ENCODE results near the gene TMEM131.

GRCh38 chr2:97742381-97742847, 253.3 kb downstream of the TMEM131 start:
- TF ChIP-seq POLR2A (IDR thresholded peaks at IDR 0.05) = no peak
- TF ChIP-seq CTCF (IDR thresholded peaks at IDR 0.05) = no peak
- no peak for TF ChIP-seq POLR2AphosphoS5 (IDR thresholded peaks at IDR 0.05)

Measured in upper lobe of left lung (tissue), 4 donors.